Heart right ventricle (tissue), 16 donors: ENCODE data around the gene SGIP1. TPM values are rescaled to one million over a fixed set of nuclear protein-coding genes. Genes with fewer than 3 reads are reported as not detected.
"Not testable (repeated sequence)": the region's sequence is repeated elsewhere in the genome, so short reads cannot be mapped to it uniquely, and the experiment has no call there.

Source experiments
- ATAC-seq, 8 donors: fragments of 200-7000 bp; cut with Tn5 transposase; one replicate each; pipeline ENCODE4 v1.9.1; 2020; ENCODE audit warnings: mild to moderate bottlenecking in 8 of 8, moderate library complexity in 8 of 8, moderate number of reproducible peaks in 1 of 8
- DNase-seq, 2 donors: peaks; one replicate each; pipeline ENCODE4 v3.0.0-alpha.2; 2020
- H3K27ac ChIP-seq, 10 donors: fragments of 200-600 bp; sonication (generic) in 2 of 10; one replicate each; pipeline versions ENCODE4 v1.5.0 to v1.8.0; 2020 to 2022; ENCODE audit warnings: mild to moderate bottlenecking in 3 of 10
- H3K27me3 ChIP-seq, 7 donors: fragments of 200-600 bp; one replicate each; pipeline ENCODE4 v1.8.0; 2021 to 2022; ENCODE audit warnings: mild to moderate bottlenecking in 2 of 7
- H3K36me3 ChIP-seq, 9 donors: fragments of 200-600 bp; sonication (generic) in 1 of 9; one replicate each; pipeline versions ENCODE4 v1.5.0 to v1.8.0; 2020 to 2022; ENCODE audit warnings: mild to moderate bottlenecking in 2 of 9
- H3K4me1 ChIP-seq, 9 donors: fragments of 200-600 bp; sonication (generic) in 1 of 9; one replicate each; pipeline versions ENCODE4 v1.5.0 to v1.8.0; 2020 to 2022; ENCODE audit warnings: mild to moderate bottlenecking in 4 of 9
- H3K4me3 ChIP-seq, 10 donors: fragments of 200-600 bp; sonication (generic) in 2 of 10; one replicate each; pipeline versions ENCODE4 v1.5.0 to v1.8.0; 2020 to 2022; ENCODE audit warnings: mild to moderate bottlenecking in 7 of 10, moderate library complexity in 2 of 10
- H3K9me3 ChIP-seq, 11 donors: fragments of 200-600 bp in 10 of 11; sonication (generic) in 2 of 11; one replicate each; pipeline versions ENCODE4 v1.5.0 to v1.8.0; 2013 to 2022; ENCODE audit warnings: mild to moderate bottlenecking in 2 of 11, control low read depth in 1 of 11, moderate library complexity in 1 of 11
- WGBS, 2 donors: extraction: QIAGEN DNeasy Blood & Tissue Kit; methylation state at CpG; one replicate each; pipeline ENCODE4 v1.1.7; 2013; ENCODE audit warnings: inconsistent platforms in 1 of 2; 5-methylcytosine and 5-hydroxymethylcytosine counted together
- intact Hi-C, 10 donors: fragments of 100-400 bp; cut with DNase I; formaldehyde crosslinking; loops; one replicate each; pipeline versions ENCODE4 v1.11.1 to v1.14.2; 2022
- polyA plus RNA-seq, 2 donors: library from polyadenylated mRNA; stranded (reverse); fragments of 200-250 nt; gene quantifications; one replicate each; pipeline ENCODE4 v1.2.3, GENCODE V29; 2013
- total RNA-seq, 10 donors: library from RNA; stranded (reverse); fragmentation: NEBNext Ultra II Directional in 3 of 10; extraction: Animal tissue kit (Norgen Biotek cat#: 25700) in 3 of 10; gene quantifications; one replicate each; pipeline versions ENCODE4 v1.2.1 to v1.2.4, GENCODE V29; 2021 to 2023
- TF ChIP-seq, protein P1 (sequence below), 9 donors: fragments of 200-600 bp; sonication (generic) in 2 of 9; IDR thresholded peaks; one replicate each; pipeline versions ENCODE4 v1.5.0 to v1.8.0; 2021 to 2022; ENCODE audit warnings: antibody characterized with exemption in 9 of 9, mild to moderate bottlenecking in 5 of 9, moderate library complexity in 1 of 9
- donor health status: Arrhythmogenic right ventricular cardiomyopathy.
- donor health status: ischemic (EF 13 %, LVEDD 7.1; RV severe dilation, severe dysfunction).
- donor health status: healthy with polysubstance abuse.
- donor health status: DM: no; HTN: yes; CAD: no.
- donor health status: DM: no; HTN: no; CAD: no.
- donor health status: ischemic (EF 25% LVEDD 6.9; RV normal size, moderate dysfunction).
- donor health status: ischemic (EF 25% LVEDD 5.7; RV mildly dilated, moderate dysfunction).
- donor health status: healthy.
- donor health status: DM: yes; HTN: yes; CAD: no.
- donor health status: Ischemic cardiomyopathy.
- donor health status: ischemic (EF 35%, LVEDD 5.7; RV mildly dilated, moderate dysfunction).
- donor health status: nonischemic (EF 11% LVEDD 7.7; RV severe dilation, severe dysfunction).
- donor health status: DM: yes; HTN: yes; CAD: no.
- donor health status: PGD.
- donor health status: ischemic (EF 29% LVEDD 5.4; RV normal size, mild dysfunction).
- donor health status: nonischemic (EF 23%, LVEDD 6.1; RV moderate dilation, normal function).

Gene SGIP1
- total and polyA plus RNA-seq, 12 donors: 1.6 to 19.6 (median 4.9) TPM

- ATAC-seq: no peak
- Histone ChIP-seq H3K27ac (peak overlapping the region in 2 of 10 donors; percentile 18 to 34), H3K4me1 (peaks cover 0 to 15% (median 0%) of the 10 kb centered on the region in 9 donors), H3K27me3 (no peaks in the 10 kb centered on the region), H3K36me3 (no peaks in the 10 kb centered on the region), H3K4me3 (no peak overlapping the region), H3K9me3 (no peaks in the 10 kb centered on the region)
- DNase-seq: no peak
- TF ChIP-seq, protein P1, sequence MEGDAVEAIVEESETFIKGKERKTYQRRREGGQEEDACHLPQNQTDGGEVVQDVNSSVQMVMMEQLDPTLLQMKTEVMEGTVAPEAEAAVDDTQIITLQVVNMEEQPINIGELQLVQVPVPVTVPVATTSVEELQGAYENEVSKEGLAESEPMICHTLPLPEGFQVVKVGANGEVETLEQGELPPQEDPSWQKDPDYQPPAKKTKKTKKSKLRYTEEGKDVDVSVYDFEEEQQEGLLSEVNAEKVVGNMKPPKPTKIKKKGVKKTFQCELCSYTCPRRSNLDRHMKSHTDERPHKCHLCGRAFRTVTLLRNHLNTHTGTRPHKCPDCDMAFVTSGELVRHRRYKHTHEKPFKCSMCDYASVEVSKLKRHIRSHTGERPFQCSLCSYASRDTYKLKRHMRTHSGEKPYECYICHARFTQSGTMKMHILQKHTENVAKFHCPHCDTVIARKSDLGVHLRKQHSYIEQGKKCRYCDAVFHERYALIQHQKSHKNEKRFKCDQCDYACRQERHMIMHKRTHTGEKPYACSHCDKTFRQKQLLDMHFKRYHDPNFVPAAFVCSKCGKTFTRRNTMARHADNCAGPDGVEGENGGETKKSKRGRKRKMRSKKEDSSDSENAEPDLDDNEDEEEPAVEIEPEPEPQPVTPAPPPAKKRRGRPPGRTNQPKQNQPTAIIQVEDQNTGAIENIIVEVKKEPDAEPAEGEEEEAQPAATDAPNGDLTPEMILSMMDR (IDR thresholded peaks at IDR 0.05): no peak
- intact Hi-C loops: no loop called here
These were observed 51.0 kb downstream of the SGIP1 start for GRCh38 chr1:66585002-66585401.

- Histone ChIP-seq H3K9me3 (no peaks in the 10 kb centered on the region), H3K27ac (no peak overlapping the region), H3K36me3 (peaks cover 0 to 17% (median 0%) of the 10 kb centered on the region in 9 donors), H3K4me1 (peaks cover 0 to 15% (median 0%) of the 10 kb centered on the region in 9 donors), H3K4me3 (no peak overlapping the region), H3K27me3 (no peaks in the 10 kb centered on the region)
- intact Hi-C loops: no loop called here
- TF ChIP-seq, protein P1 (IDR thresholded peaks at IDR 0.05): no peak
- ATAC-seq (no peak), DNase-seq (no peak)
These were observed 55.4 kb downstream of the SGIP1 start for GRCh38 chr1:66589326-66589725.

DNA sequence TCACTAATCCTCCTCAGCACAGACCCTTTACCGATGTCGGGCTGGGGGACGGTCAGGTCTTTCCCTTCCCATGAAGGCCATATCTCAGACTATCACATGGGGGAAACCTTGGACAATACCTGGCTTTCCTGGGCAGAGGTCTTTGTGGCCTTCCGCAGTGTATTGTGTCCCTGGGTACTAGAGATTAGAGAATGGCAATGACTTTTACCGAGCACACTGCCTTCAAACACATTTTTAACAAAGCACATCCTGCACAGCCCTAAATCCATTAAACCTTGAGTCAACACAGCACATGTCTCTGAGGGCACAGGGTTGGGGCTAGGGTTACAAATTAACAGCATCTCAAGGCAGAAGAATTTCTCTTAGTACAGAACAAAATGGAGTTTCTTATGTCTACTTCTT lies 58.2 kb downstream of the SGIP1 start:
- H3K27ac ChIP-seq, DNase-seq, intact Hi-C loops, H3K27me3 ChIP-seq, H3K4me3 ChIP-seq, H3K9me3 ChIP-seq, H3K4me1 ChIP-seq, ATAC-seq: not testable (repeated sequence)
- H3K36me3 ChIP-seq: peaks cover 0 to 17% (median 0%) of the 10 kb centered on the region in 9 donors
- WGBS, 2 donors: 77 to 82% methylated on average over 5 of the region's 5 CpGs

GRCh38 chr1:66596191-66596590 lies 62.2 kb downstream of the SGIP1 start:
- Histone ChIP-seq H3K36me3 (peaks cover 0 to 9% (median 0%) of the 10 kb centered on the region in 9 donors), H3K27ac (no peak overlapping the region), H3K27me3 (no peaks in the 10 kb centered on the region), H3K4me3 (no peak overlapping the region), H3K9me3 (peaks cover 0 to 9% (median 0%) of the 10 kb centered on the region in 11 donors), H3K4me1 (peaks cover 0 to 15% (median 5%) of the 10 kb centered on the region in 9 donors)
- ATAC-seq: no peak
- 93 to 99% methylated on average over 2 of the region's 2 CpGs for WGBS, 2 donors
- intact Hi-C loops: no loop called here
- TF ChIP-seq, protein P1 (IDR thresholded peaks at IDR 0.05): no peak
- DNase-seq: no peak

DNA sequence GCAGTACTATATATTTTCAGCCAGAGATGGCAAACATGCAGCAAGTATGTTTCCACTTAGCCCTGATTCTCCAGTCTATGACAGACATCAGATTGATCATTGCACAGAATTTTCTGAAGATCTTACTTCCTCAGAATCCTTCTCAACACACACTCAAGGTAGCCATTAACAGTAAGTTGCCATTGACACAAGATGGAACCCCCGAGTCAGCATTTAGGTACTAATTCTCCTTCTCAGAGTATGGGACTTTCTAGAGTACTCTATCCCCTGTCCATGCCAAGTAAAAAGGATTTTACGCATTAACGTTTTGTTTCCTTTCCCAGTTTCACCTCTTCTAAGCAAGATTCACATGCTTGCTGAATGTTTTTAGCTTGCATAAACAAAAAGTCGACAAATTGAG lies 63.5 kb downstream of the SGIP1 start:
- no peak overlapping the region for H3K4me3 ChIP-seq
- H3K4me1 ChIP-seq: peaks cover 0 to 15% (median 5%) of the 10 kb centered on the region in 9 donors
- no peak for DNase-seq
- H3K27me3 ChIP-seq: no peaks in the 10 kb centered on the region
- no peak for ATAC-seq
- WGBS, 2 donors: 78 to 94% methylated on average over 4 of the region's 4 CpGs
- no peak overlapping the region for H3K27ac ChIP-seq
- intact Hi-C loops: no loop called here
- H3K36me3 ChIP-seq: peaks cover 0 to 5% (median 0%) of the 10 kb centered on the region in 9 donors
- TF ChIP-seq, protein P1 (IDR thresholded peaks at IDR 0.05): no peak
- H3K9me3 ChIP-seq: peaks cover 0 to 9% (median 0%) of the 10 kb centered on the region in 11 donors
